Tibial nerve (tissue), 4 donors: ENCODE measurements around the gene TMCO4. TPM values are rescaled to one million over a fixed set of nuclear protein-coding genes. Genes with fewer than 3 reads are reported as not detected.

ENCODE experiments used
- DNase-seq, 2 donors: peaks; one replicate each; pipeline ENCODE4 v3.0.0-alpha.2; 2019; ENCODE audit warnings: low spot score in 2 of 2
- H3K27ac ChIP-seq, 4 donors: fragments of 200-600 bp; sonication (generic) in 3 of 4; one replicate each; pipeline ENCODE4 v1.5.1; 2017 to 2019; ENCODE audit warnings: mild to moderate bottlenecking in 1 of 4
- H3K27me3 ChIP-seq, 2 donors: fragments of 200-600 bp; sonication (generic) in 1 of 2; one replicate each; pipeline versions ENCODE4 v1.5.1 to v1.6.0; 2017 to 2019
- H3K36me3 ChIP-seq, 3 donors: fragments of 200-600 bp; sonication (generic); one replicate each; pipeline ENCODE4 v1.5.1; 2018 to 2019
- H3K4me1 ChIP-seq, 4 donors: fragments of 200-600 bp; sonication (generic) in 3 of 4; one replicate each; pipeline ENCODE4 v1.5.1; 2017 to 2019
- H3K4me3 ChIP-seq, 4 donors: fragments of 200-600 bp; sonication (generic) in 3 of 4; one replicate each; pipeline ENCODE4 v1.5.1; 2017 to 2019; ENCODE audit warnings: mild to moderate bottlenecking in 1 of 4, moderate library complexity in 1 of 4
- H3K9me3 ChIP-seq, 4 donors: fragments of 200-600 bp; sonication (generic) in 3 of 4; one replicate each; pipeline ENCODE4 v1.5.1; 2017 to 2019
- CTCF ChIP-seq, 5 experiments: fragments of 200-600 bp in 3 of 5; fragments of 450-650 bp in 2 of 5; sonication (generic) in 3 of 5; IDR thresholded peaks; one replicate each; pipeline ENCODE4 v1.5.1; 2016 to 2019; ENCODE audit warnings: antibody characterized with exemption in 5 of 5, mild to moderate bottlenecking in 3 of 5, moderate library complexity in 2 of 5
- EP300 ChIP-seq, 2 donors: sonication (generic); formaldehyde crosslinking; IDR thresholded peaks; one replicate each; pipeline ENCODE4 v1.6.1; 2017; ENCODE audit warnings: antibody characterized with exemption in 2 of 2, mild to moderate bottlenecking in 1 of 2
- POLR2A ChIP-seq, 2 donors: fragments of 450-650 bp; IDR thresholded peaks; one replicate each; pipeline ENCODE4 v1.6.1; 2017; ENCODE audit warnings: antibody characterized with exemption in 2 of 2, mild to moderate bottlenecking in 2 of 2, moderate library complexity in 2 of 2
- WGBS, 2 donors: methylation state at CpG; one replicate each; pipeline ENCODE4 v1.1.5; 2018; 5-methylcytosine and 5-hydroxymethylcytosine counted together
- total RNA-seq, 4 donors: library from RNA; depleted of rRNA; stranded (reverse); fragments of >200 nt; gene quantifications; one replicate each; pipeline ENCODE4 v1.1.0, GENCODE V29; 2016

The TMCO4 gene
- total RNA-seq, 4 donors from 2014 or later = 19.3 to 37.5 (median 29.3) TPM

- peaks cover 0 to 66% (median 0%) of the 10 kb centered on the region in 3 donors for H3K36me3 ChIP-seq
- no peak overlapping the region for H3K4me3 ChIP-seq
- H3K9me3 ChIP-seq = no peaks in the 10 kb centered on the region
- no peaks in the 10 kb centered on the region for H3K27me3 ChIP-seq
- no peak for DNase-seq
- H3K27ac ChIP-seq = no peak overlapping the region
- no peak for TF ChIP-seq POLR2A (IDR thresholded peaks at IDR 0.05)
- TF ChIP-seq EP300 (IDR thresholded peaks at IDR 0.05) = no peak
- TF ChIP-seq CTCF (IDR thresholded peaks at IDR 0.05) = no peak
- WGBS, 2 donors = 87 to 91% methylated on average over 14 of the region's 14 CpGs
- peaks cover 0 to 10% (median 0%) of the 10 kb centered on the region in 4 donors for H3K4me1 ChIP-seq
Measured at GRCh38 chr1:19700079-19700777, 99.5 kb downstream of the TMCO4 start.

GRCh38 chr1:19698181-19698580, 101.5 kb downstream of the TMCO4 start:
- DNase-seq = no peak
- H3K9me3 ChIP-seq = no peaks in the 10 kb centered on the region
- no peak overlapping the region for H3K27ac ChIP-seq
- H3K36me3 ChIP-seq = peaks cover 0 to 85% (median 0%) of the 10 kb centered on the region in 3 donors
- no peaks in the 10 kb centered on the region for H3K27me3 ChIP-seq
- H3K4me3 ChIP-seq = no peak overlapping the region
- TF ChIP-seq POLR2A (IDR thresholded peaks at IDR 0.05) = no peak
- TF ChIP-seq EP300 (IDR thresholded peaks at IDR 0.05) = no peak
- TF ChIP-seq CTCF (IDR thresholded peaks at IDR 0.05) = no peak
- no peaks in the 10 kb centered on the region for H3K4me1 ChIP-seq
- WGBS, 2 donors = 85 to 96% methylated on average over 3 to 4 of the region's 4 CpGs

- DNase-seq = no peak
- TF ChIP-seq EP300 (IDR thresholded peaks at IDR 0.05) = no peak
- no peak for TF ChIP-seq POLR2A (IDR thresholded peaks at IDR 0.05)
- no peak for TF ChIP-seq CTCF (IDR thresholded peaks at IDR 0.05)
- WGBS, 2 donors = 96 to 97% methylated on average over 8 of the region's 8 CpGs
- Histone ChIP-seq H3K27me3 (no peaks in the 10 kb centered on the region), H3K4me1 (no peaks in the 10 kb centered on the region), H3K36me3 (peaks cover 0 to 87% (median 0%) of the 10 kb centered on the region in 3 donors), H3K27ac (no peak overlapping the region), H3K4me3 (no peak overlapping the region), H3K9me3 (no peaks in the 10 kb centered on the region)
Measured at GRCh38 chr1:19696820-19697219, 102.9 kb downstream of the TMCO4 start.

GRCh38 chr1:19695772-19696171, 103.9 kb downstream of the TMCO4 start:
- no peaks in the 10 kb centered on the region for H3K27me3 ChIP-seq
- WGBS, 2 donors = 93 to 94% methylated on average over 7 of the region's 7 CpGs
- no peak for DNase-seq
- TF ChIP-seq CTCF (IDR thresholded peaks at IDR 0.05) = no peak
- no peak for TF ChIP-seq POLR2A (IDR thresholded peaks at IDR 0.05)
- TF ChIP-seq EP300 (IDR thresholded peaks at IDR 0.05) = no peak
- no peak overlapping the region for H3K27ac ChIP-seq
- peaks cover 0 to 95% (median 0%) of the 10 kb centered on the region in 3 donors for H3K36me3 ChIP-seq
- no peak overlapping the region for H3K4me3 ChIP-seq
- H3K4me1 ChIP-seq = no peaks in the 10 kb centered on the region
- H3K9me3 ChIP-seq = no peaks in the 10 kb centered on the region

GRCh38 chr1:19694298-19694697, 105.4 kb downstream of the TMCO4 start:
- H3K4me3 ChIP-seq = no peak overlapping the region
- peaks cover 0 to 95% (median 0%) of the 10 kb centered on the region in 3 donors for H3K36me3 ChIP-seq
- H3K27ac ChIP-seq = no peak overlapping the region
- no peak for DNase-seq
- WGBS, 2 donors = 82 to 87% methylated on average over 12 to 14 of the region's 14 CpGs
- no peak for TF ChIP-seq EP300 (IDR thresholded peaks at IDR 0.05)
- TF ChIP-seq CTCF (IDR thresholded peaks at IDR 0.05) = no peak
- no peak for TF ChIP-seq POLR2A (IDR thresholded peaks at IDR 0.05)
- H3K4me1 ChIP-seq = no peaks in the 10 kb centered on the region
- peaks cover 0 to 8% (median 0%) of the 10 kb centered on the region in 4 donors for H3K9me3 ChIP-seq
- H3K27me3 ChIP-seq = no peaks in the 10 kb centered on the region
